GM21381 (cell line): ENCODE measurements around the gene SFRP5.

Source experiments
- ATAC-seq: cut with Tn5 transposase; IDR thresholded peaks from one replicate; pipeline ENCODE4 v1.9.1; 2021; ENCODE audit warnings: mild to moderate bottlenecking, moderate library complexity; ENCODE audit not compliant: unreplicated experiment

SFRP5 gene

DNA sequence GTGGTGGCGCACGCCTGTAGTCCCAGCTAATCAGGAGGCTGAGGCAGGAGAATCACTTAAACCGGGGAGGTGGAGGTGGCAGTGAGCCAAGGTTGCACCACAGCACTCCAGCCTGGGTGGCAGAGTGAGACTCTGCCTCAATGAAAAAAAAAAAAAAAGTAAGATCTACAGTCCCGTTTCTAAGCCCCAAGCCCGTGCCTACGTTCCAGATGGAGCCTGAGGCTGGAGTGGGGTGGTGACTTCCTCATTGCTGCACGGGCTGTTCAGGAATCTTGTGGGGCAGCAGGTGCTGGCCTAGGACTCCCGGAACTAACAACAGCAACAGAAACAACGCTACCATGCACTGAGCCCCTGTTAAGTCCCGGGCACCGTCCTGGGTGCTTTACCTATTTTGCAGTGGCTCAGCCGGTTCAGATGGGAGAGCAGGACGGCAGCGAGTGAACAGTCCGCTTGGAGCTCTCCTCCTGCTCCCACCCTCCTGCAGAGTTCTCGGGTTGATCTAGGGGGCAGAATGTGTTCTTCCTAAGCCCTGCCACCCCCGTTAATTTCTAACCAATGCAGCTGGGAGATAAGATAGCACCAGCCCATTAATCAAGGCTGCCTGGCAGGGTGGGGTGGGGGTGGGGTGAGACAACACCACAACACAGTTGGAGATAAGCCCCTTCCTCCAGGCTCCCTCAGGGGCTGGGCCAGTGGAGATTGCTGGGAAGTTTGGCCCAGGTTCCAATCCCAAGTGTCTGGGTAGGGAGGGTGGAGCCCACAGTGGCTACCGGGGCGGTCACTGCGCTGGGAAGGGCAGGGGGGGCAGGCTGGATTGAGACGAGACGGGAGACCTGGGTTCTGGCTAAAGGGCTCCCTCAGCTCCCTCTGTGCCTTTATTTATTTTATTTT lies 17.0 kb upstream of the SFRP5 start:
- no peak for ATAC-seq

DNA sequence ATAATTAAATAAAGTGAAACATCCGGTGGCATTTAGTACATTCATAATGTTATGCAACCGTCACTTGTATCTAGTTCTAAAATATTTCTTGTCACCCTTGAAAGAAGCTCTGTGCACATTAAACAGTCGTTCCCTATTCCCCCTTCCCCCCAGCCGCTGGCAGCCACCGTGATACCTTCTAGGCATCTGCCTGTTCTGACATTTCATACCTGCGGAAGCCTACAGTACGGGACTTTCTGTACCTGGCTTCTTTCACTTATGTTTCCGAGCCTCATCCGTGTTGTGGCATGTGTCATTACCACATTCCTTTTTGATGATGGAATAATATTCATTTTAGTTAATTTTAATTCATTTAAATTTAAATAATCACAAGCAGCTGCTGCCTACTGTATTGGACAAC lies 13.9 kb upstream of the SFRP5 start:
- ATAC-seq = no peak

DNA sequence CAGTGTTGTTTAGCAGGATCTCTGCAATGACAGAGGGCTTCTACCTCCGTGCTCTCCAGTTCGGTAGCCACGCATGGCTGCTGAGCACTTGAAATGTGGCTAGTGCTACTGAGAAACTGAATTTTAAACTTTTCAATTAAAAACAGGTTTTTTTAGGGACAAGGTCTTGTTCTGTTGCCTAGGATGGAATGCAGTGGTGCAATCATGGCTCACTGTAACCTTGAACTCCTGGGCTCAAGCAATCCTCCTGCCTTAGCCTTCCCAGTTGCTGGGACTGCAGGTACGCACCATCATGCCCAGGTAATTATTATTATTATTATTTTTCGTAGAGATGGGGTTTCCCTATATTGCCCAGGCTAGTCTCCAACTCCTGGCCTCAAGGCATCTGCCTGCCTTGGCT lies 13.4 kb upstream of the SFRP5 start:
- no peak for ATAC-seq

DNA sequence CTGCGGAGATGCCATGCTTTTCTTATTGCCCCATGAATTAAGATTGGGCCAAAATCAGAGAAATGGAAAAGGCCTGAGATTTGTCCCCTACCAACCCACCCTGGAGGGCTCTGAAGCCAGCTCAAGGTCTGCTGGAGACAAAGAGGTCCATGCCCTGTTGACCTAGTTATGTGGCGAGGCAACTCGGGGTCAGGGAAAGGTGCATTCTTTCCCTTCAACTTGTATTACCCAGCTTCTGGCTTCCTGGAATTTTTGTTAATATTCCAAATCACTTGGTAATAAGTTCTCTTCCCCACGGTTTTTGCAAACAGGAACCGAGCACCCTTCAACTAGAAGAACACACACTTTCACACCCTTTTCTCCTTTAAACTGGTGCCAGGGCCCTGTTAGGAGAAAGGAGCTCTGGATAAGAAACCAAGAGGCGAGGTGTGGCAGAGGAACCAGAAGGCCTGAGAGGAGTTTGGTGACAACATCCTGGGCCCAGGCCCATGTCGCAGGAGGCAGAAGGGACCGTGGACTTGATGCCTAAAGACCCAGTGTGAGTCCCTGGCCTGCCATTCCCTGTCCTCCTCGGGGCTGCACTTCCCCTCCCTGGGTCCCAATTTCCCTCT lies 12.5 kb upstream of the SFRP5 start:
- ATAC-seq = no peak

DNA sequence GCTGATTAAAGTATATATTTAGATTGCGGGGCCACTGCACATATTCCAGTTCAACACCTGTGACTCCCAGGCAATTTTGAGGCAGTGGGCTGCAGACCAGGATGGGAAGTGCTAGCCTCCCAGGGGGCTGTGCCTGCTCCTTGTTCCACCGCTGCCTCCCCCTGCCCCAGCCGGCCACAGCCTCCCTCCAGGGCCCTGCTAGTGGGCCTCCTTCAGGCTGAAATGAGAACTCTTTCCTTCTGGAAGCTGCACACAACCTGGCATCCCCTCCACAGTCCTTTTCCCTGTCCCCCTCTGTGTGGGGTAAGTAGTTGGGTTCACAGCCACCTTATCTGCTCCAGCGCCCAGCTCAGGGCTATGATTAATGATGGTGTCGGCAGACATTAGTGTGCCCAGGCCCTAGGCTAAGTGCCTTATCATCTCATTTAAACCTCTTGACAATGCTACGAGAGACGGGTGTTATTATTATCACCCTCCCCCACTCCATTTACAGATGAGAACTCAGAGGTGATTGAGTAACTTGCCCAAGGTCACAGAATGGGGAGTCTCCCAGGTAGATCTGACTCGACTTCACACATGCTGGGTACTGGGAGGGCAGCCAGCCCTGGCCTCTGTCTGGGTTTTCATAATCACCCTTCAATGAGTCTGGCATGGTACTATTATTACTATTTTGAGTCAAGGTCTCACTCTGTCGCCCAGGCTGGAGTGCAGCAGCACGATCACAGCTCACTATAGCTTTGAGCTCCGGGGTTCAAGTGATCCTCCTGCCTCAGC lies 10.8 kb upstream of the SFRP5 start:
- no peak for ATAC-seq

GRCh38 chr10:97781618-97782331 lies 10.0 kb upstream of the SFRP5 start:
- no peak for ATAC-seq

- ATAC-seq = no peak
Measured at GRCh38 chr10:97780841-97781617, 9.2 kb upstream of the SFRP5 start.

GRCh38 chr10:97779975-97780374 lies 8.2 kb upstream of the SFRP5 start:
- no peak for ATAC-seq

DNA sequence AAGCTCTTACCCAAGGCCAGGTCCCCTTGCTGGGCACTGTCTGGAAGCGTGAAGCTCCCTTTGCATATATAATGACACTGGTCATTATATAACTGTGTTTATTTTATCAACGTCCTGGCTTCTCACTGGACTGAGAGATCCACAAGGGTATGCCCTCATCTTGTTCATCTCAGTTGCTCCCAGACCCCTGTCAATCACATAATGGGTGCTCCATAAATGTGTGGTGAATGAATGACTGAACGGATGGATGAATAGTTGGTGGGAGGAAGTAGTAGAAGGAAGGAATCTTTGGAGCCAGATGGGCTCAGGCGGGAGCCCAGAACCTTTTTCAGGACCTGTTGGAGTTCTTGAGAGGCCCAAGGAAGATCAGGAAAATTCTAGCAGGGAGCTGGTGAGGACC lies 7.7 kb upstream of the SFRP5 start:
- ATAC-seq = no peak

- no peak for ATAC-seq
Measured at GRCh38 chr10:97778452-97779302, 6.9 kb upstream of the SFRP5 start.

DNA sequence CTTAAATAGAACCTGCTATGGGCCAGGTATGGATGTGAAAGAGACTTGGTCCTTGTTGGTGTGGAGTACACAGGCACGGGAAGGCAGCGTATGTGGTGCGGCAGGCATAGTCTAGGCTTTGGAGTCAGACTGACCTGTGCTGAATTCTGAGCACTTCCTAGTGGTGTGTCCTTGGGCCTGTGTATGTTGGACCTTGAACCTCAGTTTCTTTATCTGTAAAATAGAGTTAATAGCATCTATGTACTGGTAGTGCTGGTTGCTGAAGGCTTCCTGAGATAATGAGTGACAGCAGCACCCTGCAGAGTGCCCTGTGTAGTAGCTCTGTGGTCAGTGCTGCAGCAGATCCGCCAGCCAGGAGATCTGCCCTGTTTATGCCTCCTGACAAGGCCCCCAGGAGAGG lies 5.3 kb upstream of the SFRP5 start:
- ATAC-seq = no peak

GRCh38 chr10:97774811-97775294 lies 3.1 kb upstream of the SFRP5 start:
- ATAC-seq = no peak

- no peak for ATAC-seq
Measured at GRCh38 chr10:97773096-97773495, 1.3 kb upstream of the SFRP5 start.

DNA sequence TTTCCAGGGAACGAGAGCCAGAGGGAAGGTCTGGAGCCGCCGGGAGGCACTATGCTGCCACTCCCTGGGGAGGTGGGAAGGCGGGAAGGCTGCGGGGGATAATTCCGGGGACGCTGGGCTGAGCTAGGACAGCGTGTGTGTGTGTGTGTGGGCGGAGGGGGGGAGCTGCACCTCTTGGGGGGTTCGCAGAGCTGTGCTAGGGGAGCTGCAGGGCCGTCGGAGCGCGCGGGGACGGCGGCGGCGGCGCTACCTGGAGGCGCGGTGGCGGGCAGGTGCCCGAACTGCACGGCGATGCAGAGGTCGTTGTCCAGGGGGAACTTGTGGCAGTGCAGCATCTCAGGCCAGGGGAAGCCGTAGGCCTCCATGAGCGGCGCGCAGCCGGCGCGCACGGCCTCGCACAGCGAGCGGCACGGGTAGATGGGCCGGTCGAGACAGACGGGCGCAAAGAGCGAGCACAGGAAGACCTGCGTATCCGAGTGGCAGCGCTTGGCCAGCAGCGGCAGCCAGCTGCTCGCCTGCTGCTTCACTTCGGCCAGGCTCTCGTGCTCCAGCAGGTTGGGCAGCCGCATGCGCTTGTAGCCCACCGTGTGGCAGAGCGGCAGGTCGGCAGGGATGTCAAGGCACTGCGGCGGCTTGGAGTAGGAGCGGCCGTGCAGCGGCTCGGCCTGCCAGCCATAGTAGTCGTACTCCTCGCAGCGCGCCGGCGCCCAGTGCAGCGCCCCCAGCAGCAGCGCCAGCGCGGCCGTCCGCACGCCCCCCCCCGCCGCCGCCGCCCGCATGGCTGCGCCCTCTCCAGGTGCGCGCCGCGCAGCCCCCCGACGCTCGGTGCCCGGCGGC lies 526 bp downstream of the SFRP5 start:
- ATAC-seq = no peak

GRCh38 chr10:97770255-97770654 lies 1.5 kb downstream of the SFRP5 start:
- no peak for ATAC-seq

DNA sequence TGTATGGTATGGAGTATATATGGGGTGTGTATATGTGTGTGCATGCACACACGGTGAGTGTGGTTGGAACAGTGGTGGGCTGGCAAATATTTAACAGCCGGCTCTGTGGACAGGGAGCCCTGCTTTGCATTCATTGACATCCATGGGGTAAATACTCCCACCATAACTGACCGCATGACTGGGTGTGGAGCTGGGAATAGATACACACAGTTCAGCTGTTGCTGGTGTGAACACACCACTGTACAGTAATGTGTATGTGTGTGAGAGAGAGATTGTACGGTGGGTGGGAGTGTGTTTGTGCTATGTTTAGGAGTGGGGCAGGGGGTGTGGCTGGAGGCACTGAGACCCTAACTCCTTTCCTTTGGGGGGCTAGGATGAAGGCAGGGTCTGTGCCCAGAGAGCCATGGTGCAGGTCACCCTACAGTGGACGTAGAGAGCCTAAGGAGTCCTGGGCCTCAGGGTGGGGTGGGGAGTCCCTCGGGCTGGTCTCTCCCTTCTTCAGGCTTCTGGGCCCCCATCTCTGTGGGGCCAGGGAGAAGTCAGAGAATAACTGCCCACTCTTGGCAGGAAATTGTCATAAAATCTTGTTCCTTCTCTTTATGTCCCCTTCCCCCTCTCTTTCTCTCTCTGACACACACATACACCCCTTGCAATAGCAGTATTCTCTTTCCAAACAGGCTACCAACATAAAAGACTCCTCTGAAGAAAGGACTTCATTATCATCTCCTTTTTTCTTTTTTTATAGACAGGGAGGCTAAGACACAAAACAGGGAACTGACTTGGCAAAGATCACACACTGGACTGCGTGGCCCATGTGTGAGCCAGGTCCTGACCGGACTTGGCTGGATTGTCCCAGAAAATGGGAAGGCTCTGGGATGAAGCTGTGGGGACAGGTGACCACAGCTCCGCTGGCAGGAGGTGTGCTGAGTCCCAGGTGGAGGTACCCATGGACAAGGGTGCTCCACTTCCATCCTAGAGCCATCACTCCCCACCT lies 3.2 kb downstream of the SFRP5 start:
- ATAC-seq = no peak
